K562 (cell line): ENCODE results near the gene ABLIM2. TPM values are rescaled to one million over a fixed set of nuclear protein-coding genes. Genes with fewer than 3 reads are reported as not detected.

Experiments
- ATAC-seq: fragments of 200-7000 bp; cut with Tn5 transposase; 3 replicates; pipeline ENCODE4 v1.9.1; 2020; ENCODE audit warnings: moderate library complexity
- BruUV-seq: library from RNA; stranded (reverse); fragments of 400-500 nt; replicated peaks from 2 replicates; lab custom pipeline; 2021; lab: Mats Ljungman, UMichigan
- CTCF ChIA-PET: fragments of 300-600 bp; formaldehyde crosslinking; extraction: SDS; loops from one replicate; lab custom pipeline; 2021; ENCODE audit warnings: low intra/inter-chr PET ratio; lab: Yijun Ruan, JAX
- POLR2A ChIA-PET: fragments of 300-600, 350-650 bp; sonication (Branson Sonifier 250); formaldehyde crosslinking; extraction: SDS; loops from one replicate; lab custom pipeline; 2021; ENCODE audit warnings: antibody characterized with exemption, inconsistent platforms; lab: Yijun Ruan, JAX
- DNase-seq, 4 experiments: peaks; one replicate each; pipeline versions ENCODE4 v3.0.0 to v3.0.0-alpha.2; 2011 to 2018; ENCODE audit warnings: low spot score in 3 of 4, mixed read lengths in 3 of 4; ENCODE audit errors: extremely low read depth in 1 of 4
- FAIRE-seq: peaks from 2 replicates; lab custom pipeline; 2011; peaks lifted over from hg19 to GRCh38; lab: Jason Lieb, UNC
- H2AFZ ChIP-seq: 2 replicates; pipeline ENCODE4 v1.6.0; 2011; ENCODE audit warnings: low read depth, low read length, control low read depth, inconsistent platforms
- H3K27ac ChIP-seq: fragments of 200-600 bp; 3 replicates; pipeline ENCODE4 v1.8.0; 2011; ENCODE audit warnings: low read depth, mild to moderate bottlenecking, control low read depth, inconsistent platforms, low read length, moderate library complexity, mixed read lengths; ENCODE audit errors: extremely low read depth
- H3K27me3 ChIP-seq, 2 experiments: fragments of 300-600 bp in 1 of 2; 2 replicates in 1 of 2; 3 replicates in 1 of 2; pipeline versions ENCODE4 v1.6.0 to v1.8.0; 2011; ENCODE audit warnings: inconsistent platforms in 2 of 2, low read length in 2 of 2, mild to moderate bottlenecking in 1 of 2, mixed read lengths in 1 of 2, moderate library complexity in 1 of 2; ENCODE audit not compliant: control insufficient read depth in 2 of 2, insufficient read depth in 2 of 2
- H3K36me3 ChIP-seq: fragments of 300-600 bp; 3 replicates; pipeline ENCODE4 v1.8.0; 2011; ENCODE audit warnings: mild to moderate bottlenecking, low read length, inconsistent platforms; ENCODE audit not compliant: control insufficient read depth, insufficient read depth
- H3K4me1 ChIP-seq, 2 experiments: fragments of 200-600 bp in 1 of 2; replicated peaks in 1 of 2; 2 replicates in 1 of 2; 3 replicates in 1 of 2; pipeline versions ENCODE4 v1.5.1 to v1.8.0; 2011; ENCODE audit warnings: inconsistent platforms in 2 of 2, low read length in 2 of 2, mild to moderate bottlenecking in 1 of 2, mixed read lengths in 1 of 2, moderate library complexity in 1 of 2; ENCODE audit not compliant: control insufficient read depth in 2 of 2, insufficient read depth in 2 of 2
- H3K4me2 ChIP-seq: 2 replicates; pipeline ENCODE4 v1.6.1; 2011; ENCODE audit warnings: low read length, control low read depth, inconsistent platforms, mixed read lengths; ENCODE audit not compliant: insufficient read depth
- H3K4me3 ChIP-seq: fragments of 200-600 bp; sonication (generic), shearing (Covaris generic); 2 replicates; pipeline ENCODE4 v1.5.1; 2016; ENCODE audit warnings: control low read depth, inconsistent platforms
- H3K79me2 ChIP-seq: fragments of 200-600 bp; 3 replicates; pipeline ENCODE4 v1.8.0; 2011; ENCODE audit warnings: low read length, inconsistent platforms; ENCODE audit not compliant: control insufficient read depth, insufficient read depth
- H3K9ac ChIP-seq, 2 experiments: 2 replicates each; pipeline versions ENCODE4 v1.6.0 to v1.6.1; 2011; ENCODE audit warnings: low read depth in 2 of 2, low read length in 2 of 2, control low read depth in 1 of 2, inconsistent platforms in 1 of 2, mild to moderate bottlenecking in 1 of 2, mixed read lengths in 1 of 2; ENCODE audit not compliant: insufficient read depth in 1 of 2
- H3K9me1 ChIP-seq: one replicate; pipeline ENCODE4 v1.6.0; 2011; ENCODE audit warnings: inconsistent platforms, mild to moderate bottlenecking, low read length, moderate library complexity; ENCODE audit not compliant: control insufficient read depth, insufficient read depth
- H3K9me3 ChIP-seq: replicated peaks from 2 replicates; pipeline ENCODE4 v1.5.1; 2011; ENCODE audit warnings: low read depth, low read length, inconsistent platforms; ENCODE audit not compliant: control insufficient read depth, insufficient read depth
- H4K20me1 ChIP-seq: replicated peaks from 2 replicates; pipeline ENCODE4 v1.6.1; 2011; ENCODE audit warnings: low read length, inconsistent platforms, mixed read lengths; ENCODE audit not compliant: control insufficient read depth, insufficient read depth
- NFE2L1 ChIP-seq: fragments of 450-650 bp; IDR thresholded peaks from 2 replicates; pipeline ENCODE4 v1.6.1; 2016; ENCODE audit warnings: missing genetic modification characterization, low read depth, mild to moderate bottlenecking, missing compliant biosample characterization, moderate library complexity, borderline replicate concordance
- ZNF668 ChIP-seq: fragments of 250-450 bp; sonication (Bioruptor Pico); IDR thresholded peaks from 2 replicates; pipeline ENCODE4 v1.8.0; 2022; ENCODE audit warnings: mild to moderate bottlenecking, inconsistent platforms
- ZNF699 ChIP-seq: fragments of 250-450 bp; sonication (Bioruptor Pico); IDR thresholded peaks from 2 replicates; pipeline ENCODE4 v1.8.0; 2021; ENCODE audit warnings: mild to moderate bottlenecking, moderate library complexity; ENCODE audit not compliant: insufficient replicate concordance
- WGBS: fragments of 100-300 bp; shearing (Covaris generic); methylation state at CpG from one replicate; pipeline ENCODE4 v1.1.6; 2016; ENCODE audit warnings: low coverage, mixed read lengths; ENCODE audit not compliant: insufficient coverage; ENCODE audit errors: missing lambda C conversion rate; 5-methylcytosine and 5-hydroxymethylcytosine counted together
- in situ Hi-C: fragments of 300-500 bp; cut with MboI; formaldehyde crosslinking; loops from 4 replicates; pipeline ENCODE4 v1.15.0; 2018; ENCODE audit warnings: inconsistent platforms, mixed read lengths
- intact Hi-C: fragments of 100-400 bp; cut with micrococcal nuclease; formaldehyde crosslinking; loops from 2 replicates; pipeline ENCODE4 v1.14.2; 2022
- polyA plus RNA-seq, 8 experiments: library from polyadenylated mRNA; depleted of rRNA in 4 of 8; stranded (reverse) in 5 of 8; unstranded in 3 of 8; fragments of >200 nt; fragmentation: Nextera tagmentation in 2 of 8; fragmentation: Illumina TruSeq in 1 of 8; extraction: Ambion mirVana in 2 of 8; extraction: Trizol in 1 of 8; gene quantifications; 2 replicates each; pipeline versions ENCODE4 v1.2.1 to v1.2.3, GENCODE V29; 2011 to 2014; ENCODE audit warnings: inconsistent platforms in 1 of 8, missing spikeins in 1 of 8
- total RNA-seq, 7 experiments: library from RNA; depleted of rRNA in 6 of 7; stranded (reverse); fragments of >200 nt in 6 of 7; fragmentation: Illumina TruSeq in 2 of 7; extraction: Trizol in 2 of 7; gene quantifications; 2 replicates each; pipeline versions ENCODE4 v1.2.1 to v1.2.3, GENCODE V29; 2011 to 2021; ENCODE audit warnings: low replicate concordance in 1 of 7
- TF ChIP-seq, protein P1 (sequence below): fragments of 450-650 bp; conservative IDR thresholded peaks from 2 replicates; pipeline ENCODE4 v1.6.1; 2016; ENCODE audit warnings: missing genetic modification characterization, low read depth, mild to moderate bottlenecking, missing compliant biosample characterization, moderate library complexity
- TF ChIP-seq, protein P2 (sequence below): fragments of 450-650 bp; formaldehyde crosslinking; IDR thresholded peaks from 2 replicates; pipeline ENCODE4 v1.4.0; 2020; ENCODE audit warnings: mild to moderate bottlenecking, mixed read lengths

Gene ABLIM2
- total and polyA plus RNA-seq, 9 of the 15 experiments (the other 6 are each of a cell fraction or from before 2014, with no cell fraction given), result not detected

DNA sequence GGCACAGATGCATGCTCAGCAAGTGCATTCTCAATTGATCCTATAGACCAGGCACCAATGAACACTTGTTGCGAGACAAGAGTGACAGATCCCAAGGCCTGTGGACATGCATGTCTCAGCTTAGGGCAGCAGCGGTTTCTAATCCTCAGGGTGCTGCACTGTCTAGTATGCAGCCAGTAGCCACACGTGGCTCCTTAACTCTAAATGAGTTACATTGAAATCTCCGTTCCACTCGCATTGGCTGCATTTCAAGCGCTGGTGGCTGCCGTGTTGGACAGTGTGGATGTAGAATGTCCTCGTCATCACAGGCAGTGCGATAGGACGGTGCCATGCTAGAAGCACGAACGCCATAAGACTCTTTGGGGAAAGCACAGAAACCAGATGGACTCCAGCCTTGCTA is 194.9 kb downstream of the ABLIM2 start (continued):
- TF ChIP-seq, protein P1, sequence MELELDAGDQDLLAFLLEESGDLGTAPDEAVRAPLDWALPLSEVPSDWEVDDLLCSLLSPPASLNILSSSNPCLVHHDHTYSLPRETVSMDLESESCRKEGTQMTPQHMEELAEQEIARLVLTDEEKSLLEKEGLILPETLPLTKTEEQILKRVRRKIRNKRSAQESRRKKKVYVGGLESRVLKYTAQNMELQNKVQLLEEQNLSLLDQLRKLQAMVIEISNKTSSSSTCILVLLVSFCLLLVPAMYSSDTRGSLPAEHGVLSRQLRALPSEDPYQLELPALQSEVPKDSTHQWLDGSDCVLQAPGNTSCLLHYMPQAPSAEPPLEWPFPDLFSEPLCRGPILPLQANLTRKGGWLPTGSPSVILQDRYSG, result no peak
- TF ChIP-seq, all 486 proteins: peak for 0

DNA sequence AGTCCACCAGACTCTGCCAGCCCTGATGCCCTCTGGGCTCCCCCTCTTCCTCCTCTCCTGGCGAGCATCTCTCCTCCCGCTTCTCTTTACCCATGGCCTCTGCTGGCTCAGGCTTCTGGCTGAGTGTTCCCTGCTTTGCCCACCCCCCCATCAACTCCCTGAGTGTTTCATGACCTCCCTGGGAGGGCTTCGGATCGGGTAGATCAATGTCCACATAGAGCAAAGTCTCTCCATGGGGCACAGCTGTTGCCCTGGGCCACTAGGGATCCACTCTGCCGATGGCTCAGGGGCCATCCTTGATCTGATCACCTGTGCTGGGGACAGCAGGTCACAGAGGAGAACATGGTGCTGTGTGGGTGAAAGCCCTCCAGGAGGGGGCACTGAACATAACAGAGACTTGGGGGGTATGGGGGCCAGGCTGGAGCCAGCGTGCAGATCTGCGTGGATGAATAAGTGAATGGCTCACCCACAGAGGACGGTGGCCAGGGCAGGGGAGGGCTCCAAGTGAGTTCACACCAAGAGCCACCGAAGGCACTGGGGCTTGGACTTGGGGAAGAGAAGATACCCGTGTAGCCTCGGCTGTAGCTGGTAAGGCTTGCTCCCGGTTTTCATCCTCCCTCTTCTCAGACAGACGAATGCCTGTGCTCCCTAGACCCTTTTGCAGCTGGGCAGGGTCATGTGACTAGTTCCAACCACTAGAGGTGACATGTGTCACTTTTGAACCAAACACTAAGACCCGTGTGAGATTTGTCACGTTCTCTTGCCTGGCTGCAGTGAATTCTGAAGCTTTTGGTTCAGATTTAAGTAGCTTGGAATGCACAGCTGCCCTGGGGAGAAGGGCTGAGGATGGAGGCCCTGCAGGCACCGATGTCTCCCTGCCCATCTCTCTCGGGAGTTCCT is 195.8 kb downstream of the ABLIM2 start:
- in situ Hi-C loops, result no loop called here
- TF ChIP-seq NFE2L1 (tag) (no peak), ZNF699 (CRISPR knock-in tag) (no peak), ZNF668 (CRISPR knock-in tag) (no peak)
- TF ChIP-seq, protein P2, sequence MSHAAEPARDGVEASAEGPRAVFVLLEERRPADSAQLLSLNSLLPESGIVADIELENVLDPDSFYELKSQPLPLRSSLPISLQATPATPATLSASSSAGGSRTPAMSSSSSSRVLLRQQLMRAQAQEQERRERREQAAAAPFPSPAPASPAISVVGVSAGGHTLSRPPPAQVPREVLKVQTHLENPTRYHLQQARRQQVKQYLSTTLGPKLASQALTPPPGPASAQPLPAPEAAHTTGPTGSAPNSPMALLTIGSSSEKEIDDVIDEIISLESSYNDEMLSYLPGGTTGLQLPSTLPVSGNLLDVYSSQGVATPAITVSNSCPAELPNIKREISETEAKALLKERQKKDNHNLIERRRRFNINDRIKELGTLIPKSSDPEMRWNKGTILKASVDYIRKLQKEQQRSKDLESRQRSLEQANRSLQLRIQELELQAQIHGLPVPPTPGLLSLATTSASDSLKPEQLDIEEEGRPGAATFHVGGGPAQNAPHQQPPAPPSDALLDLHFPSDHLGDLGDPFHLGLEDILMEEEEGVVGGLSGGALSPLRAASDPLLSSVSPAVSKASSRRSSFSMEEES, result peak; percentile 71
- TF ChIP-seq, all 486 proteins: peak for 1
- no peaks in the 10 kb centered on the region for H3K36me3 ChIP-seq
- no peak overlapping the region for H2AFZ ChIP-seq
- peaks cover 13% of the 10 kb centered on the region for H4K20me1 ChIP-seq
- ATAC-seq, result no peak
- intact Hi-C loops, result no loop called here
- WGBS, result 0% methylated on average over 16 of the region's 17 CpGs
- DNase-seq, result no peak
- no TSS peak for BruUV-seq
- H3K9me3 ChIP-seq, result no peaks in the 10 kb centered on the region
- peaks cover 3% of the 10 kb centered on the region for H3K9me1 ChIP-seq
- ChIA-PET POLR2A (interaction anchor here (0.5 kb wide), 1 partner anchor 145 kb away, joined by 5 read pairs; no protein-coding TSS in a partner anchor), CTCF (no interaction called here)
- H3K27me3 ChIP-seq, result peaks cover 26 to 71% of the 10 kb centered on the region in 2 experiments; a peak in 3 of 5 replicates
- no peak for FAIRE-seq
- no peaks in the 10 kb centered on the region for H3K79me2 ChIP-seq
- no peak overlapping the region for H3K4me3 ChIP-seq
- H3K27ac ChIP-seq, result no peak overlapping the region
- no peaks in the 10 kb centered on the region; a peak in 1 of 5 replicates for H3K4me1 ChIP-seq
- no peak overlapping the region for H3K4me2 ChIP-seq
- no peak overlapping the region for H3K9ac ChIP-seq
